Measurements from ENCODE around the gene ACTG1. TPM values are rescaled to one million over a fixed set of nuclear protein-coding genes. Genes with fewer than 3 reads are reported as not detected.
A peak's percentile ranks its signal among the peaks of the same experiment; 100 is the strongest.

Gene ACTG1
- total RNA-seq: 1,000 to 10,000 TPM; 2,076 to 6,877 (median 3,447) TPM

- Histone ChIP-seq H3K4me1 (replicated peaks in 1 of 2) (peaks cover 28 to 32% of the 10 kb centered on the region in 2 donors), H3K27ac (peak within 1 kb of the TSS; percentile 99), H3K4me3 (peak within 1 kb of the TSS; percentile 63 to 98 (median 93))
- peak; percentile 7 to 65 (median 56) for ATAC-seq (replicated peaks in 6 of 8)
- in situ Hi-C loops (cut with MboI; ENCODE audit: low pct_unique_long_range_greater_than_20kb in 2 of 9, low sequenced_read_pairs in 9 of 9, unreplicated experiment in 9 of 9): loop anchor here in 1 of 9 experiments (25.0 kb wide), 1 partner anchor 250 kb away; no protein-coding TSS in a partner anchor
- WGBS, 10 experiments: no CpG with 5 or more reads among the region's 111 CpGs
Measured at GRCh38 chr17:81512562-81513371, at the start of gene ACTG1. TSS of gene ACTG1 (minus strand) at chr17:81512799. CDS start at chr17:81512354, 445 bp downstream.

GRCh38 chr17:81561494-81561885 lies 48.9 kb upstream of the ACTG1 start:
- WGBS, 10 experiments: 55 to 100% (median 92%) methylated on average over 1 to 4 of the region's 4 CpGs; no CpG with 5 or more reads in 1 of the 10 experiments
- Histone ChIP-seq H3K4me1 (replicated peaks in 1 of 2) (no peaks in the 10 kb centered on the region), H3K27ac (no peak overlapping the region), H3K4me3 (no peak overlapping the region)
- peak in 1 of 8 experiments; percentile 30 for ATAC-seq (replicated peaks in 6 of 8)
- in situ Hi-C loops (cut with MboI; ENCODE audit: low pct_unique_long_range_greater_than_20kb in 2 of 9, low sequenced_read_pairs in 9 of 9, unreplicated experiment in 9 of 9): no loop called here

- ATAC-seq (replicated peaks in 6 of 8): peak in 6 of 8 experiments; percentile 45 to 75 (median 66)
- WGBS, 10 experiments: 84 to 89% (median 87%) methylated on average over 4 to 11 of the region's 27 CpGs; no CpG with 5 or more reads in 6 of the 10 experiments
- Histone ChIP-seq H3K4me1 (replicated peaks in 1 of 2) (peaks cover 4 to 5% of the 10 kb centered on the region in 2 donors), H3K4me3 (no peak overlapping the region), H3K27ac (no peak overlapping the region)
- in situ Hi-C loops (cut with MboI; ENCODE audit: low pct_unique_long_range_greater_than_20kb in 2 of 9, low sequenced_read_pairs in 9 of 9, unreplicated experiment in 9 of 9): no loop called here
Measured at GRCh38 chr17:81558941-81559806, 46.6 kb upstream of the ACTG1 start.

- Histone ChIP-seq H3K27ac (no peak overlapping the region), H3K4me1 (replicated peaks in 1 of 2) (peaks cover 13 to 14% of the 10 kb centered on the region in 2 donors), H3K4me3 (no peak overlapping the region)
- no peak for ATAC-seq (replicated peaks in 6 of 8)
- in situ Hi-C loops (cut with MboI; ENCODE audit: low pct_unique_long_range_greater_than_20kb in 2 of 9, low sequenced_read_pairs in 9 of 9, unreplicated experiment in 9 of 9): no loop called here
- WGBS, 10 experiments: 95% methylated on average over 11 of the region's 12 CpGs; no CpG with 5 or more reads in 9 of the 10 experiments
Measured at GRCh38 chr17:81558115-81558468, 45.5 kb upstream of the ACTG1 start.

- 87 to 100% (median 95%) methylated on average over 1 to 13 of the region's 21 CpGs; no CpG with 5 or more reads in 1 of the 10 experiments for WGBS, 10 experiments
- no peak overlapping the region for H3K4me3 ChIP-seq
- no peak overlapping the region for H3K27ac ChIP-seq
- peaks cover 13 to 14% of the 10 kb centered on the region in 2 donors for H3K4me1 ChIP-seq (replicated peaks in 1 of 2)
- in situ Hi-C loops (cut with MboI; ENCODE audit: low pct_unique_long_range_greater_than_20kb in 2 of 9, low sequenced_read_pairs in 9 of 9, unreplicated experiment in 9 of 9): no loop called here
- ATAC-seq (replicated peaks in 6 of 8): no peak
Measured at GRCh38 chr17:81557276-81558114, 44.9 kb upstream of the ACTG1 start.

GRCh38 chr17:81556863-81557262 lies 44.3 kb upstream of the ACTG1 start:
- in situ Hi-C loops (cut with MboI; ENCODE audit: low pct_unique_long_range_greater_than_20kb in 2 of 9, low sequenced_read_pairs in 9 of 9, unreplicated experiment in 9 of 9): no loop called here
- Histone ChIP-seq H3K4me1 (replicated peaks in 1 of 2) (peaks cover 13 to 14% of the 10 kb centered on the region in 2 donors), H3K4me3 (no peak overlapping the region), H3K27ac (no peak overlapping the region)
- ATAC-seq (replicated peaks in 6 of 8): no peak
- WGBS, 10 experiments: 89 to 100% (median 97%) methylated on average over 1 to 6 of the region's 6 CpGs; no CpG with 5 or more reads in 7 of the 10 experiments

GRCh38 chr17:81556175-81556691 lies 43.6 kb upstream of the ACTG1 start:
- no peak overlapping the region for H3K4me3 ChIP-seq
- WGBS, 10 experiments: 100% methylated on average over 1 to 5 of the region's 9 CpGs; no CpG with 5 or more reads in 7 of the 10 experiments
- in situ Hi-C loops (cut with MboI; ENCODE audit: low pct_unique_long_range_greater_than_20kb in 2 of 9, low sequenced_read_pairs in 9 of 9, unreplicated experiment in 9 of 9): no loop called here
- ATAC-seq (replicated peaks in 6 of 8): no peak
- H3K4me1 ChIP-seq (replicated peaks in 1 of 2): peaks cover 13 to 16% of the 10 kb centered on the region in 2 donors
- no peak overlapping the region for H3K27ac ChIP-seq

- in situ Hi-C loops (cut with MboI; ENCODE audit: low pct_unique_long_range_greater_than_20kb in 2 of 9, low sequenced_read_pairs in 9 of 9, unreplicated experiment in 9 of 9): no loop called here
- 9 to 93% (median 28%) methylated on average over 2 to 12 of the region's 24 CpGs; no CpG with 5 or more reads in 2 of the 10 experiments for WGBS, 10 experiments
- H3K4me3 ChIP-seq: peak overlapping the region; percentile 71 to 100 (median 92)
Measured at GRCh38 chr17:81553616-81554181, 41.1 kb upstream of the ACTG1 start.

GRCh38 chr17:81553018-81553615 lies 40.5 kb upstream of the ACTG1 start:
- WGBS, 10 experiments: 0 to 17% (median 4%) methylated on average over 1 to 11 of the region's 19 CpGs; no CpG with 5 or more reads in 4 of the 10 experiments
- H3K4me1 ChIP-seq (replicated peaks in 1 of 2): peaks cover 19 to 23% of the 10 kb centered on the region in 2 donors
- H3K4me3 ChIP-seq: peak overlapping the region; percentile 71 to 100 (median 92)
- peak overlapping the region; percentile 88 to 94 for H3K27ac ChIP-seq
- in situ Hi-C loops (cut with MboI; ENCODE audit: low pct_unique_long_range_greater_than_20kb in 2 of 9, low sequenced_read_pairs in 9 of 9, unreplicated experiment in 9 of 9): no loop called here
- peak; percentile 5 to 77 (median 38) for ATAC-seq (replicated peaks in 6 of 8)

More at GRCh38 chr17:81553616-81554181, 41.1 kb upstream of the ACTG1 start:
- peak; percentile 8 to 67 (median 43) for ATAC-seq (replicated peaks in 6 of 8)
- Histone ChIP-seq H3K4me1 (replicated peaks in 1 of 2) (peaks cover 19 to 23% of the 10 kb centered on the region in 2 donors), H3K27ac (peak overlapping the region; percentile 88 to 94)

- 0% methylated on average over 6 to 12 of the region's 85 CpGs; no CpG with 5 or more reads in 7 of the 10 experiments for WGBS, 10 experiments
- ATAC-seq (replicated peaks in 6 of 8): peak; percentile 59 to 69 (median 60)
- peaks cover 19 to 23% of the 10 kb centered on the region in 2 donors for H3K4me1 ChIP-seq (replicated peaks in 1 of 2)
- peak within 1 kb of the TSS; percentile 88 to 94 for H3K27ac ChIP-seq
- in situ Hi-C loops (cut with MboI; ENCODE audit: low pct_unique_long_range_greater_than_20kb in 2 of 9, low sequenced_read_pairs in 9 of 9, unreplicated experiment in 9 of 9): no loop called here
- H3K4me3 ChIP-seq: peak within 1 kb of the TSS; percentile 71 to 100 (median 92)
Measured at GRCh38 chr17:81552244-81553017, 39.8 kb upstream of the ACTG1 start, which contains the start of gene FAAP100. TSS of gene FAAP100 (minus strand) at chr17:81552353. CDS start at chr17:81552330, 23 bp downstream.
